Stimulated activated CD8-positive, alpha-beta memory T cell treated with anti-CD3 and anti-CD28 coated beads, Interleukin-12 subunit alpha, Interleukin-12 subunit beta, amount 100 ng/mL, for 24 hours (primary cell): Measurements from ENCODE around the gene GSE1.

Source experiments
- DNase-seq: peaks from one replicate; pipeline ENCODE4 v3.0.0-alpha.2; 2020; ENCODE audit errors: extremely low read depth

Gene GSE1

DNA sequence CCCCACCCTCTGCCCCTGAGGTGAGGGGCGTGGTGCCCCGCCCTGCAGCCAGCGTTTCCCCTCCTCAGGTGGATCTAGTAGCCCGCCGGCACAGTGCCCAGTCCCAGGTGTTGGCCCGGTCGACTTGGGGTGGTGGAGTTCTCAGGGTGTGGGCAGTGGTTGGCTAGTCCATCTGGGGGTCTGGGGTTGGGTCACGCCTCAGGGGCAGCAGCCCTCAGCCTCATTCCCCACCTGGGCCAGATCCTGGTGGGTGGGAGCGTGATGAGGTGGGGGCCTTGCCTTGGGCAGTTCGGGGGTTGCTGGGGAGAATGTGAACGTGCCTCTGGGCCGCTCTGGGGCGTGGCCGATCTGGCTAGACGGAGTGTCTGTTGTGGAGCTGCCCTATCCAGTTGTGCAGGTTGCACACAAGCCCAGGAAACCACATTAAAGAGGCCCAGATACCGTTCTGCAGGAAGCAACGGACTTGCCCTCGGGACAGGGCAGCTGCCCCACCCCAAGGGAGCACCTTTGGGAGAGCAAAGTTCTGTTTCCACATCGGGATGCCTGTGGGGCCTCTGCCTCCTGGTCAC is 32.0 kb downstream of the GSE1 start:
- no peak for DNase-seq

GRCh38 chr16:85646358-85646907 is 33.3 kb downstream of the GSE1 start:
- no peak for DNase-seq

DNA sequence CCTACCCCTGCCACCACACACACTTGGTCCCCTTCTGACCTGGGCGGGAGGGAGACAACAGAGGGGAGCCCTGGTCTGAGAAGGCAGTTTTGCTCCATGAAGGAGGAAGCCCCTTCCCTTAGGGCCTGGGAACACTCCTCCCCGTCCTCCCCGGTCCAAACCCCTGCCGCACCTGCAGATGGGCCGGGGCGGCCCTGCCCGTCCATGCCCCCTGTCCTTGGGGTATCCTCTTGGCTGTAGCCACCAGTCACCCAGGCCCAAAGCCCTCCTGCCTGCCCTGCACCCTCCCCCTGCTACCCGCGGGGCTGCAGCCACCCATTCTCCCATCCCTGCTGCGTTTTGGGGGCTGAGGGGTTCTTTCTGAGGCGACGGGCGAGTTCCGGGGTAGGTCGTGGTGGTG is 33.9 kb downstream of the GSE1 start:
- no peak for DNase-seq

DNA sequence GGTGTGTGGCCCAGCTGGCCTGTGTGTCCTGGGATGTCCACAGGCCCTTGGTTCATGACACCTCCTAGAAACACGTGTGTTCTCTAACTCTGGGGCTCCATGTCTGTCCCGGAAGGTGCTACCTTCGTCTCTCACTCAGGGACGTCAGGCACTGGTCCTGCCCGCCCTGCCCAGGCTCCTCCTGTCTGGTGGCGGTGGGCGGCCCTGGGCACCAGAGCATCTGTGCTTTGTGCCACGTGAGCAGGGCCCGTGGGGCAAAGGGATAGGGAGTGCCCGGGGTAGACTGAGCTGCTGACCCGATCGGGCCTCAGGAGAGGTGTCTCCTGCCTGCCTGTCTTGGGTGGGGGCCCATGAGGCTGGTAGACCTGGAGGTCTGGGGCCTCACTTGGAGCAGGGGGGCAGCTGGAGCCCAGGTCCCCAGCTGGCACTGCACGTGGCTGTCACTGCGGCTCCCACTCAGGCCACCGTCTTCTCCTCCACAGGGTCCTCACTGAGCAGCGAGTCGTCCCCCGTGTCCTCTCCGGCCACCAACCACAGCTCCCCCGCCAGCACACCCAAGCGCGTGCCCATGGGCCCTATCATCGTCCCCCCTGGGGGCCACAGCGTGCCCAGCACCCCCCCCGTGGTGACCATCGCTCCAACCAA is 35.1 kb downstream of the GSE1 start:
- DNase-seq, result no peak

DNA sequence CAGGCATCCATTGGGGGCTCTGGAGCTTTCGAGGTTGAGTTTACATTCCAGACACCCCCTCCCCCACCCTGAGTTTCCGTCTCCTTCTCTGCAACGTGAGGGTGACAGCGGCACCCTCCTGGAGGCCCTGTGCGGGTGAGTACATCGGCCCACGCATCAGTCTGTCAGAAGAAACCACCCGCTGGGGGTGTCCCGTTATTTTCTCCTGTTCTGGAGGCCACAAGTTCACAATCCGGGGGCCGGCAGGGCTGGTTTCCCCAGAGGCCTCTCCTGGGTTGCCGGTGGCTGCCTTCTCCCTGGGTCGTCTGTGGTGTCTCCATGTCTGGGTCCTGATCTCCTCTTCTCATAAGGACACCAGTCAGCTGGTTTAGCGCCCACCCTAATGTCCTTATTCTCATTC is 35.7 kb downstream of the GSE1 start:
- DNase-seq, result no peak

DNA sequence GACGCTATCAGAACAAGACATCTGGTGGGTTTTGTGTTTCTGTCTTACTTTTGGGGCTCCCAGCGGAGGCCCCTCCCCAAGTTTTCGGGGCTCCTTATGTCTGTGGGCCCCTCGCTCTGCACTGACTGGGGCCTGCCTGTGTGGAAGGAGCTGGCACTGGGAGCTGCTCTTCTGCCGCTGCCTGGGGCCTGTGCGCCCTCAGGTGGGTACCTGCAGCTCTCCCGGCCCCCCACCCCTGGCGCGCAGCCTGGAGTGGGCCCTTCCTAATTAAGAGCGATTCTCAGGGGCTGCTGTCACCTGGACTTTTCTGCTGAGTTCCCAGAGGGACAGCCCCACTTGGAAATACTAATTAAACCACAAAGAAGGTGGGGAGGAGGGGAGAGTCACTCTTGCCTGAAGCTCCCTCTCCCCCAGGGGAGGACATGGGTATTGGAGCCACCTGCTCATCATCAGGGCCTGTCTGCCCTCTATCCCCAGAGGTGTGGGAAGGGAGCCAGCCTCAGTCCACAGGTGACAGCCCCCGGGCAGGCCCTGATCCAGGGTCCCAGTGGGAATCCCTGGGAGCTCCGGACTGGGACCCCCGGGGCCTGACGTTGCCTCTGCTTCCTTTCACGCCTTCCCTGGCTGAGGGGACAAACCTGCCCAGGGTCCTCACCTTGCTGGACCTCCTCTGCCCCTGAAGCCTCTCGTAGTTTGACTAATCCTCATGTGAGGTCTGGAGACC is 36.5 kb downstream of the GSE1 start:
- no peak for DNase-seq

DNA sequence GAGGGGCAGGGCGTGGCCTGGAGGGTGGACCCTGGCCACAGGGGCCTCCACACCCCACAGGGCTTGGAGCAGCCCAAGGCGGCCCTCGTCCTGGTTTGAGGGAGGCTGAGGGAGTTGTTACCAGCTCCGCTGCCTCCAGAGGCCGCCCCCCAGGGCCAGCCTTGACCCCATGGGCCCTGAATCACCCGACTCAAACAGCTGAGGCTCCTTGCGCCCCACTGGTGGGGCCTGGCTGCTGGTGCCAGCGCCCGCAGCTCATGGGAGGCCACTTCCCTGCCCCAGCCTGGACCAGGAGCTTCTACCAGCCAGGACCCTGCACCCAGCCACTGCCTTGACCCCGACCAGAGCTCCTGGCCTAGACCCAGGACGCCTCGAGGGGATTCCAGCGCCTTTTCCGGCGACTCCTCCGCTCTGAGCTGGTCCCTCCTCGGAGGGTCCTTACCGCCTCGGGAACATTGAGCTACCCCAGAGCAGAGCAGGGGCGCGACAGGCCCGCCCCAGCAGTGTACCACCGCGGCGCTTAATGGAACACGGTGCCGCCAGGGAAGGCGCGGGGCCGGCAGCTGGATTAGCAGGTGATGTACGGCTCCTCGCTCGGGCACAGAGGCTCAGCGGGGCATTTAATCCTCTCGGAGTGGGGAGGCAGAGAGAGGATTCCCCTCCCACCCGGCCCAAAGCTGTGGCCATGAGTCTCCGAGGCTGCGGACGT is 37.2 kb downstream of the GSE1 start:
- DNase-seq, result no peak

GRCh38 chr16:85650844-85651628 is 37.9 kb downstream of the GSE1 start:
- no peak for DNase-seq

GRCh38 chr16:85651629-85652430 is 38.7 kb downstream of the GSE1 start:
- DNase-seq, result no peak

DNA sequence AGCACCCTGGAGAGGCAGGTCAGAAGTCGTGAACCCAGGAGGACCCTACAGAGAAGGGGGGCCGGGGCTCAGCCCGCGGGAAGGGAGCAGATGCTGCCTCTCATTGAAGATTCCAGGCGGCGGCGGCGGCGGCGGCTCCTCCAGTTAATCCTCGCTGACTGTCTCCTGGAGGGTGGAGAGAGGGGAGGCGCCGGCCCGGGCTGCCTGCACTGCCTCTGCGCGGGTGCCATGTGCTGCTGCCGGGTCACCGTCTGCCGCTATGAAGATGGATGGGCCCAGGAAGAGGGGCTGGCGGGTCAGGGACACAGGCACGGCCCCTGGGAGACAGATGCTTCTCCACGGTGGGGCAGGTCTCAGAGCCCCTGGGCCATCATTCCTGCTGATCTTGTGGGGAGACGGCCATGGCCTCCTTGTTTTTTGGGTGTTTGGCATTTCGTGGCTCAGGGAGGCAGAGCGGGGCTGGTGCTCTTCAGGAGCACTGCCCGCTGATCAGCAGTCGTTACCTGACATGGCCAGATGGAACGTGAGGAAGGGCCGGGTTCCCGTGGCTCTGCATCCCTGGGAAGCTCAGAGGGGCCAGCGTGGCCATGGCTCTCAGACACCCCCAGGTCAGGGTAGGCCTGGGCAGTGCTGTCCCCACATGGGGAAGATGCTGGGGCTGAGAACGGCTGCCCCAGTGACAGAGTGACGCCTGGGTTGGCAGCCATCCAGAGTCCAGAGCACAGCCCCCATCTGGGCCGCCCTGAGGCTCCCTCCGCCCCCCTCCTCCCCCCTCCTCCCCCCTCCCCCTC is 39.5 kb downstream of the GSE1 start:
- DNase-seq, result no peak

DNA sequence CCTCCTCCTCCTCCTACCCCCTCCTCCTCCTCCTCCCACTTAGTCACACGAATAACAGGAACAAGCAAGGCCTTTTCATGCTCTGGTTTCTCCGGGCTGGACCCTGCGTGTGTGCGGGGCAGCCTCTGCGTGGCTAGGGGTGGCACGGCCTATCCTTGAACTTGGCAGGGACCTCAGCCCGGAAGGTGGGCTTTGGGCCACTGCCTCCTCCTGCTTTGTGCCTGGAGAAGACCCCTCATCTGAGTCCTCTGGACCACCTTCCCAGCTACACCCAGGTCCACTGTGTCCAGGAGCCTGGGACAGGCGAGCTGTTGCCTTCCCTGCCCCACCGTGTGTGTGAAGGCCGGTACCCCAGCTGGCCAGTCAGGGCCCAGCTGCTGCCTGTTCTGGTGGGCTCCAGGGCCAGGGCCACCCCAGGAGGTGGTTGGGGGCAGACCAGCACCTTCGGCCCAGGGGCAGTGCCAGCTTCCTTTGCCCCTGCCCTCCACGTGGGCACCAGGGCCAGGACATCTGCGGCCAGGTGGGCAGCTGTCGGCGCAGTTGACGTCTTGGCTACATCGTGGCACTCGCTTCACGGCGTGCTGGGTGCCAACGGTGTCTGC is 40.3 kb downstream of the GSE1 start:
- no peak for DNase-seq

DNA sequence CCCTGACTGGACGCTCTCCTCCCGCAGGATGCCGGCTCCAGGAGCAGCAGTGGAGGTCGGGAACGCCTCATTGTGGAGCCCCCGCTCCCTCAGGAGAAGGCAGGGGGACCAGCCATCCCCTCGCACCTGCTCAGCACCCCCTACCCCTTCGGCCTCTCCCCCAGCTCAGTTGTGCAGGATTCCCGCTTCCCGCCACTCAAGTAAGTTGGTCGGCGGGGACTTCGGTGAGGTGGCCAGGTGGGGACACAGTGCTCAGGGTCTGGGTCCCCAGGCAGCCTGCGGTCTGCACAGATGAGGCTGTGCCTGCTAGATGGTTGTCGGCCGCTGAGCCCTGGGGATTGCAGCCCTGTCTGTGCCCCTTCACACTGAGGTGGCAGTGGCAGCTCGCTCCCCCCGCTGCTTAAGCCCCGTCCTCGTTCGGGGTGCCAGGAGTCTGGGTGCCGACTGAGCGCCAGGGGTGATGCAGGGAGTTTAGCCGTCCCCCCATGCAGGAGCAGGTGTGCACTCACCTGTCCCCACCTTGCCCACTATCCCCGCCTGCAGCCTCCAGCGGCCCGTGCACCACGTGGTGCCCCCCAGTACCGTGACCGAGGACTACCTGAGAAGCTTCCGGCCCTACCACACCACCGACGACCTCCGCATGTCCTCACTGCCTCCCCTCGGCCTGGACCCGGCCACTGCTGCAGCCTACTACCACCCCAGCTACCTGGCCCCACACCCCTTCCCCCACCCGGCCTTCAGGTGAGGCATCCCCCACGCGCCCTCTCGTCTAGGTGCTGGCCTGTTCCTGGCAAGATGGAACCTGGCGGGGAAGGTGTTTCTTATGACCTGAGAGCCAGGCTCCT is 41.4 kb downstream of the GSE1 start:
- no peak for DNase-seq

- DNase-seq, result no peak
Observed at GRCh38 chr16:85655216-85656129, 42.4 kb downstream of the GSE1 start.

DNA sequence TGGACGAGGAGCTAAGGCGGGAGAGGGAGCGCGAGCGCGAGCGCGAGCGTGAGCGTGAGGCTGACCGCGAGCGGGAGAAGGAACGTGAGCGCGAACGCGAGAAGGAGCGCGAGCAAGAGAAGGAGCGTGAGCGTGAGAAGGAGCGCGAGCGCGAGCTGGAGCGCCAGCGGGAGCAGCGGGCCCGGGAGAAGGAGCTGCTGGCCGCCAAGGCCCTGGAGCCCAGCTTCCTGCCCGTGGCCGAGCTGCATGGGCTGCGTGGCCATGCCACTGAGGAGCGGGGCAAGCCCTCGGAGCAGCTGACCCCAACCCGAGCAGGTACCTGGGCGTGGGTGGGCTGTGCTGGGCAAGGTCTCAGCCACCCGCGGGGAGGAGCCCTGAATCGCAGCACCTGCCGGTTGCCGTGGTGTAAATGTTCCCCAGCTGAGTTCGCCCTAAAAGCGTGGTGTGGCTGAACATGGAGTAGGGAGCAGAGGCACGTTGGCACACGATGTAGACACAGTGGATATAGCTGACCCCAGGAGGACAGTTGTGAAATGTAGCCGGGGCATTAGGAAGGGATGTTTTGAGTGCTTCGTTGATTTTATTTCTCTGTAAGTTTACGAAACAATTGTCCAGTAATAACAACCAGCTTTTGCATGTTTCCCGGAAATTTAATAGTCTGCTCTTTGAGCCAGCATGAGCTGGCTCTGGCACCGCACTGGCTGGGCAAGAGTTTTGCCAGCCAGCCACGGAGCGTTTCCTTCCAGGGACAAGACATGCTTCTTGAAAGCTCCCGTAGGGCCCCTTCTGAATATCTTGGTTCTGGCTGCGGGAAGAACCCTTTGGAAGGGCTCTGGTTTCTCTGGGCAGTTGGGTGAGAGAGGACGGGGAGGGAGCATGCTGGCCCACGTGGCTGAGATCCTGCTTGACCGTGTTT is 43.5 kb downstream of the GSE1 start:
- no peak for DNase-seq

DNA sequence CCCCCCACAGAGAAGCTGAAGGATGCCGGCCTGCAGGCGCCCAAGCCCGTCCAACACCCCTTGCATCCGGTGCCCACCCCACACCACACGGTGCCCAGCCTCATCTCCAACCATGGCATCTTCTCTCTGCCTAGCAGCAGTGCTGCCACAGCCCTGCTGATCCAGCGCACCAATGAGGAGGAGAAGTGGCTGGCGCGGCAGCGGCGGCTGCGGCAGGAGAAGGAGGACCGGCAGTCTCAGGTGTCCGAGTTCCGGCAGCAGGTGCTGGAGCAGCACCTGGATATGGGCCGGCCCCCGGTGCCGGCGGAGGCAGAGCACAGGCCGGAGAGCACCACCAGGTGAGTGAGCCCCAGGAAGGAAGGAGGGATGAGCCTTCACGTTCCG is 44.1 kb downstream of the GSE1 start:
- no peak for DNase-seq

DNA sequence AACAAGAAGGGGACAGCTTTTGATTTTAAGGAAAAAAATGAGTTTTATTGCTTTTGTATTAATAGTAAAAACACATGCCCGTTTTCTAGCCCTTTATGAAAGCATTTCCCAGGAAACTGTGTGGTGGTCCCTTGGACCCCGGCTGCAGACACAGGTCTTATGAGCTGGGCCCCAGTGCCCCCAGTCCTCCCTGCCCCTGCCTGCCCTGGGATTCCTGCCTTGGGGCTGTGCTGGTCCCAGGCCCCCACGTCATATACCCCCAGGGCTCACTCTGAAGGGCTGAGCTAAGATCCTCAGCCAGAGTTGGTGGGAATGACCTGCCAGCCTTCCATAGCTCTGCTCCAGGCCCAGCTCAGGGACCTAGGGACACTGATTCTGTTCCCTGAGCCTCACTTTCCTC is 44.9 kb downstream of the GSE1 start:
- DNase-seq, result no peak
